H1 (cell line): Measurements from ENCODE around the gene MCM6. TPM values are rescaled to one million over a fixed set of nuclear protein-coding genes. Genes with fewer than 3 reads are reported as not detected.

ENCODE experiments used
- CTCF ChIA-PET: fragments of 300-600 bp; sonication (Branson Sonifier 250); formaldehyde crosslinking; loops from one replicate; lab custom pipeline; 2021; ENCODE audit not compliant: partially characterized antibody; lab: Charles Lee
- POLR2A ChIA-PET: fragments of 300-600 bp; sonication (Branson Sonifier 250); formaldehyde crosslinking; loops from one replicate; lab custom pipeline; 2021; ENCODE audit warnings: inconsistent platforms; ENCODE audit not compliant: partially characterized antibody; lab: Charles Lee
- DNase-seq, 2 experiments: peaks; one replicate each; pipeline versions ENCODE4 v3.0.0 to v3.0.0-alpha.2; 2010 to 2022; ENCODE audit warnings: low spot score in 2 of 2, low read depth in 1 of 2, mixed read lengths in 1 of 2
- FAIRE-seq: peaks from 2 replicates; lab custom pipeline; 2011; peaks lifted over from hg19 to GRCh38; lab: Jason Lieb, UNC
- H2AFZ ChIP-seq: 2 replicates; pipeline ENCODE4 v1.8.1; 2012; ENCODE audit warnings: low read length, inconsistent platforms
- H2AK5ac ChIP-seq: 2 replicates; pipeline ENCODE4 v1.6.1; 2013; ENCODE audit warnings: low read depth, low read length
- H2BK120ac ChIP-seq: replicated peaks from 2 replicates; pipeline ENCODE3; 2013; ENCODE audit warnings: low read depth, low read length, inconsistent platforms
- H2BK12ac ChIP-seq: 2 replicates; pipeline ENCODE4 v1.6.1; 2013; ENCODE audit warnings: low read depth, low read length
- H2BK15ac ChIP-seq: 2 replicates; pipeline ENCODE4 v1.6.1; 2013; ENCODE audit warnings: low read length
- H2BK20ac ChIP-seq: 2 replicates; pipeline ENCODE4 v1.6.1; 2013; ENCODE audit warnings: low read length
- H2BK5ac ChIP-seq: 2 replicates; pipeline ENCODE4 v1.6.1; 2013; ENCODE audit warnings: low read depth, low read length
- H3K14ac ChIP-seq: 2 replicates; pipeline ENCODE4 v1.6.1; 2013; ENCODE audit warnings: inconsistent platforms; ENCODE audit not compliant: insufficient read length
- H3K18ac ChIP-seq: 2 replicates; pipeline ENCODE4 v1.6.1; 2013; ENCODE audit warnings: low read length; ENCODE audit errors: extremely low read depth
- H3K23ac ChIP-seq: 2 replicates; pipeline ENCODE4 v1.6.1; 2013; ENCODE audit warnings: inconsistent platforms; ENCODE audit not compliant: insufficient read length
- H3K23me2 ChIP-seq: 2 replicates; pipeline ENCODE4 v1.6.1; 2013; ENCODE audit warnings: low read depth, low read length
- H3K27ac ChIP-seq: 2 replicates; pipeline ENCODE4 v1.6.1; 2011; ENCODE audit warnings: low read depth, low read length, inconsistent platforms
- H3K27me3 ChIP-seq, 4 experiments: replicated peaks in 1 of 4; 1 replicate in 1 of 4; 2 replicates in 3 of 4; pipeline versions ENCODE4 v1.6.1 to v1.8.1; 2011 to 2013; ENCODE audit warnings: low read length in 3 of 4, mild to moderate bottlenecking in 3 of 4, inconsistent platforms in 2 of 4, mixed read lengths in 2 of 4, moderate library complexity in 1 of 4; ENCODE audit not compliant: control insufficient read depth in 3 of 4, insufficient read depth in 3 of 4; ENCODE audit errors: extremely low read depth in 1 of 4
- H3K36me3 ChIP-seq, 4 experiments: 2 replicates each; pipeline versions ENCODE4 v1.6.1 to v1.8.1; 2011 to 2013; ENCODE audit warnings: mild to moderate bottlenecking in 4 of 4, low read length in 3 of 4, moderate library complexity in 2 of 4, control low read depth in 1 of 4, inconsistent platforms in 1 of 4; ENCODE audit not compliant: insufficient read depth in 4 of 4, control insufficient read depth in 2 of 4
- H3K4ac ChIP-seq: replicated peaks from 2 replicates; pipeline ENCODE3; 2013; ENCODE audit warnings: low read length, low read depth, mixed read lengths, inconsistent platforms; ENCODE audit not compliant: insufficient read length
- H3K4me1 ChIP-seq, 4 experiments: replicated peaks in 1 of 4; 1 replicate in 1 of 4; 2 replicates in 3 of 4; pipeline versions ENCODE4 v1.6.1 to v1.8.1; 2011 to 2013; ENCODE audit warnings: low read length in 3 of 4, inconsistent platforms in 2 of 4, mixed read lengths in 1 of 4; ENCODE audit not compliant: insufficient read depth in 4 of 4, control insufficient read depth in 3 of 4
- H3K4me2 ChIP-seq, 2 experiments: 2 replicates each; pipeline versions ENCODE4 v1.6.1 to v1.8.1; 2011 to 2013; ENCODE audit warnings: low read depth in 2 of 2, low read length in 2 of 2, control low read depth in 1 of 2, inconsistent platforms in 1 of 2, mild to moderate bottlenecking in 1 of 2; ENCODE audit not compliant: insufficient read depth in 1 of 2
- H3K4me3 ChIP-seq, 4 experiments: fragments of 200-600, 300-600 bp in 1 of 4; sonication (generic), shearing (Covaris generic), sonication (Bioruptor Twin) in 1 of 4; 2 replicates each; pipeline versions ENCODE4 v1.5.1 to v1.8.1; 2011 to 2016; ENCODE audit warnings: low read length in 4 of 4, low read depth in 3 of 4, control low read depth in 2 of 4, inconsistent platforms in 2 of 4, mild to moderate bottlenecking in 2 of 4, mixed read lengths in 1 of 4, moderate library complexity in 1 of 4; ENCODE audit not compliant: insufficient read depth in 2 of 4; ENCODE audit errors: extremely low read depth in 1 of 4
- H3K56ac ChIP-seq: replicated peaks from 2 replicates; pipeline ENCODE3; 2013; ENCODE audit warnings: low read depth, mild to moderate bottlenecking, mixed read lengths, low read length, inconsistent platforms; ENCODE audit not compliant: insufficient read length
- H3K79me1 ChIP-seq: 2 replicates; pipeline ENCODE4 v1.6.1; 2013; ENCODE audit warnings: low read depth, low read length, control low read depth
- H3K79me2 ChIP-seq, 2 experiments: 2 replicates each; pipeline versions ENCODE4 v1.6.1 to v1.8.1; 2012 to 2013; ENCODE audit warnings: low read length in 2 of 2, mild to moderate bottlenecking in 2 of 2, inconsistent platforms in 1 of 2; ENCODE audit not compliant: insufficient read depth in 2 of 2, control insufficient read depth in 1 of 2
- H3K9ac ChIP-seq, 4 experiments: replicated peaks in 1 of 4; 1 replicate in 1 of 4; 2 replicates in 3 of 4; pipeline versions ENCODE4 v1.6.1 to v1.8.1; 2011 to 2013; ENCODE audit warnings: low read depth in 3 of 4, low read length in 3 of 4, control low read depth in 2 of 4, mild to moderate bottlenecking in 2 of 4, moderate library complexity in 2 of 4, inconsistent platforms in 1 of 4; ENCODE audit errors: extremely low read depth in 1 of 4
- H3K9me3 ChIP-seq, 2 experiments: 2 replicates each; pipeline versions ENCODE4 v1.6.1 to v1.8.1; 2012 to 2013; ENCODE audit warnings: mild to moderate bottlenecking in 2 of 2, moderate library complexity in 2 of 2, control low read depth in 1 of 2, inconsistent platforms in 1 of 2, low read depth in 1 of 2, low read length in 1 of 2, mixed read lengths in 1 of 2; ENCODE audit not compliant: insufficient read depth in 2 of 2
- H4K20me1 ChIP-seq, 2 experiments: replicated peaks in 1 of 2; 2 replicates each; pipeline versions ENCODE3 to v1.8.1; 2011 to 2013; ENCODE audit warnings: inconsistent platforms in 2 of 2, low read length in 2 of 2, mild to moderate bottlenecking in 1 of 2; ENCODE audit not compliant: insufficient read depth in 2 of 2, control insufficient read depth in 1 of 2
- H4K5ac ChIP-seq: 2 replicates; pipeline ENCODE4 v1.6.1; 2013; ENCODE audit warnings: low read length, low read depth, mixed read lengths, inconsistent platforms; ENCODE audit not compliant: insufficient read length
- H4K8ac ChIP-seq: 2 replicates; pipeline ENCODE4 v1.8.0; 2013; ENCODE audit warnings: mild to moderate bottlenecking, moderate library complexity, low read length, inconsistent platforms; ENCODE audit not compliant: insufficient read depth; ENCODE audit errors: extremely low read depth
- H4K91ac ChIP-seq: replicated peaks from 2 replicates; pipeline ENCODE3; 2013; ENCODE audit warnings: low read length, mixed read lengths, inconsistent platforms; ENCODE audit not compliant: insufficient read length
- BRCA1 ChIP-seq: IDR thresholded peaks from 2 replicates; pipeline ENCODE4 v1.6.1; 2012; ENCODE audit warnings: low read depth, low read length, improper control_type of control experiment
- POLR2AphosphoS5 ChIP-seq: IDR thresholded peaks from 2 replicates; pipeline ENCODE4 v1.6.1; 2011; ENCODE audit warnings: low read depth, low read length
- POU5F1 ChIP-seq: IDR thresholded peaks from 2 replicates; pipeline ENCODE4 v1.6.1; 2011; ENCODE audit warnings: low read depth, mild to moderate bottlenecking, low read length, moderate library complexity
- RAD21 ChIP-seq, 2 experiments: IDR thresholded peaks in 1 of 2; conservative IDR thresholded peaks in 1 of 2; 2 replicates each; pipeline ENCODE4 v1.6.1; 2011; ENCODE audit warnings: low read depth in 2 of 2, low read length in 2 of 2, improper control_type of control experiment in 1 of 2, inconsistent platforms in 1 of 2, mild to moderate bottlenecking in 1 of 2, moderate library complexity in 1 of 2
- SP2 ChIP-seq: IDR thresholded peaks from 2 replicates; pipeline ENCODE4 v1.6.1; 2012; ENCODE audit warnings: mild to moderate bottlenecking, low read length, inconsistent platforms
- TAF7 ChIP-seq: optimal IDR thresholded peaks from 2 replicates; pipeline ENCODE3; 2011; ENCODE audit warnings: low read depth, mild to moderate bottlenecking, inconsistent platforms, low read length, moderate library complexity, borderline replicate concordance
- polyA plus RNA-seq, 7 experiments: library from polyadenylated mRNA; depleted of rRNA in 3 of 7; stranded (reverse) in 5 of 7; unstranded in 2 of 7; fragments of >200 nt in 5 of 7; fragments of 200-250 nt in 2 of 7; gene quantifications; 1 replicate in 5 of 7; 2 replicates in 1 of 7; 4 replicates in 1 of 7; pipeline versions ENCODE4 v1.2.1 to v1.2.3, GENCODE V29; 2011 to 2013; ENCODE audit warnings: missing spikeins in 2 of 7, mixed read lengths in 2 of 7
- total RNA-seq: library from RNA; stranded (reverse); fragmentation: NEBNext Ultra II Directional; extraction: Animal tissue kit (Norgen Biotek cat#: 25700); gene quantifications from 2 replicates; pipeline ENCODE4 v1.2.1, GENCODE V29; 2021
- TF ChIP-seq, protein P1 (sequence below): IDR thresholded peaks from 2 replicates; pipeline ENCODE4 v1.6.1; 2012; ENCODE audit warnings: inconsistent platforms
- TF ChIP-seq, protein P2 (sequence below): IDR thresholded peaks from 2 replicates; pipeline ENCODE4 v1.6.1; 2012; ENCODE audit warnings: low read length, inconsistent platforms

MCM6 gene
- total and polyA plus RNA-seq, 2 of the 8 experiments (the other 6 are each of a cell fraction or from before 2014, with no cell fraction given), result 60.2 to 134 TPM

DNA sequence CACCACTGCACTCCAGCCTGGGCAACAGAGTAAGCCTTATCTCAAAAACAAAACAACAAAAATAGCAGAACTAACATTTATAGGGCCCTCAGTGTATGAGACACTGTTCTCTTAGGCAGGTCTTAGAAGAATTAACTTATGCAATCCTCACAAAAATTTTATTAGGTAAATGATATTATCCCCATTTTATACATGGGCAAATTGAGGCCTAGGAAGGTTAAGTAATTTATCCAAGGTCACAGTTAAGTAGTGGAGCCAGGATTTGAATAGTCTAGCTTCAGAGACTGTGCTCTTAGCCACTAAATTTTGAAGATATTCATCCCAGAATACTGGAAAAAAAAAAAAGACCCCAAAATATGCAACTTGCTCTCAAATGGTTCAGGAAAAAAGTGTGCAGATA, 22.8 kb downstream of the MCM6 start:
- Histone ChIP-seq H3K79me1 (no peaks in the 10 kb centered on the region; the same call in 1 of the 2 replicates), H4K5ac (no peak overlapping the region), H2AFZ (no peak overlapping the region), H2AK5ac (no peak overlapping the region), H3K4me2 (no peak overlapping the region), H4K91ac (no peak overlapping the region), H3K4ac (no peak overlapping the region), H2BK15ac (no peak overlapping the region), H3K14ac (no peak overlapping the region), H3K23ac (no peak overlapping the region), H2BK20ac (no peak overlapping the region), H3K9me3 (no peaks in the 10 kb centered on the region), H3K4me3 (no peak overlapping the region), H3K4me1 (no peaks in the 10 kb centered on the region), H4K20me1 (peaks cover 0 to 1% of the 10 kb centered on the region in 2 experiments), H3K27me3 (no peaks in the 10 kb centered on the region), H3K56ac (no peak overlapping the region), H3K18ac (no peak overlapping the region), H3K23me2 (no peaks in the 10 kb centered on the region), H3K79me2 (no peaks in the 10 kb centered on the region), H3K36me3 (peaks cover 16 to 94% (median 54%) of the 10 kb centered on the region in 4 experiments), H2BK5ac (no peak overlapping the region), H2BK120ac (no peak overlapping the region), H3K9ac (no peak overlapping the region), H3K27ac (no peak overlapping the region), H2BK12ac (no peak overlapping the region), H4K8ac (no peak overlapping the region)
- POLR2A ChIA-PET, result interaction anchor here (0.8 to 2.2 kb wide), 6 partner anchors 9 to 33 kb away, joined by 3 to 11 read pairs (median 4); partner anchors contain the start of gene LCT
- no peak for DNase-seq
- CTCF ChIA-PET, result interaction anchor here (0.6 kb wide), 1 partner anchor 148 kb away, joined by 5 read pairs; no protein-coding TSS in a partner anchor
- TF ChIP-seq POLR2AphosphoS5 (no peak), SP2 (no peak), RAD21 (IDR thresholded peaks at IDR 0.05 in 1 of 2, conservative IDR thresholded peaks at IDR 0.05 in 1 of 2; ENCODE audit: low read depth in 2 of 2, low read length in 2 of 2) (no peak), BRCA1 (no peak), POU5F1 (no peak), TAF7 (no peak)
- TF ChIP-seq, protein P1, sequence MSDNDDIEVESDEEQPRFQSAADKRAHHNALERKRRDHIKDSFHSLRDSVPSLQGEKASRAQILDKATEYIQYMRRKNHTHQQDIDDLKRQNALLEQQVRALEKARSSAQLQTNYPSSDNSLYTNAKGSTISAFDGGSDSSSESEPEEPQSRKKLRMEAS, result no peak
- TF ChIP-seq, protein P2, sequence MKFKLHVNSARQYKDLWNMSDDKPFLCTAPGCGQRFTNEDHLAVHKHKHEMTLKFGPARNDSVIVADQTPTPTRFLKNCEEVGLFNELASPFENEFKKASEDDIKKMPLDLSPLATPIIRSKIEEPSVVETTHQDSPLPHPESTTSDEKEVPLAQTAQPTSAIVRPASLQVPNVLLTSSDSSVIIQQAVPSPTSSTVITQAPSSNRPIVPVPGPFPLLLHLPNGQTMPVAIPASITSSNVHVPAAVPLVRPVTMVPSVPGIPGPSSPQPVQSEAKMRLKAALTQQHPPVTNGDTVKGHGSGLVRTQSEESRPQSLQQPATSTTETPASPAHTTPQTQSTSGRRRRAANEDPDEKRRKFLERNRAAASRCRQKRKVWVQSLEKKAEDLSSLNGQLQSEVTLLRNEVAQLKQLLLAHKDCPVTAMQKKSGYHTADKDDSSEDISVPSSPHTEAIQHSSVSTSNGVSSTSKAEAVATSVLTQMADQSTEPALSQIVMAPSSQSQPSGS, result no peak
- FAIRE-seq, result no peak
